H1 (cell line): ENCODE data around the gene TEX30. TPM values are rescaled to one million over a fixed set of nuclear protein-coding genes. Genes with fewer than 3 reads are reported as not detected.

Experiments
- CTCF ChIA-PET: fragments of 300-600 bp; sonication (Branson Sonifier 250); formaldehyde crosslinking; loops from one replicate; lab custom pipeline; 2021; ENCODE audit not compliant: partially characterized antibody; lab: Charles Lee
- POLR2A ChIA-PET: fragments of 300-600 bp; sonication (Branson Sonifier 250); formaldehyde crosslinking; loops from one replicate; lab custom pipeline; 2021; ENCODE audit warnings: inconsistent platforms; ENCODE audit not compliant: partially characterized antibody; lab: Charles Lee
- DNase-seq, 2 experiments: peaks; one replicate each; pipeline versions ENCODE4 v3.0.0 to v3.0.0-alpha.2; 2010 to 2022; ENCODE audit warnings: low spot score in 2 of 2, low read depth in 1 of 2, mixed read lengths in 1 of 2
- FAIRE-seq: peaks from 2 replicates; lab custom pipeline; 2011; peaks lifted over from hg19 to GRCh38; lab: Jason Lieb, UNC
- H2AFZ ChIP-seq: 2 replicates; pipeline ENCODE4 v1.8.1; 2012; ENCODE audit warnings: low read length, inconsistent platforms
- H2AK5ac ChIP-seq: 2 replicates; pipeline ENCODE4 v1.6.1; 2013; ENCODE audit warnings: low read depth, low read length
- H2BK120ac ChIP-seq: replicated peaks from 2 replicates; pipeline ENCODE3; 2013; ENCODE audit warnings: low read depth, low read length, inconsistent platforms
- H2BK12ac ChIP-seq: 2 replicates; pipeline ENCODE4 v1.6.1; 2013; ENCODE audit warnings: low read depth, low read length
- H2BK15ac ChIP-seq: 2 replicates; pipeline ENCODE4 v1.6.1; 2013; ENCODE audit warnings: low read length
- H2BK20ac ChIP-seq: 2 replicates; pipeline ENCODE4 v1.6.1; 2013; ENCODE audit warnings: low read length
- H2BK5ac ChIP-seq: 2 replicates; pipeline ENCODE4 v1.6.1; 2013; ENCODE audit warnings: low read depth, low read length
- H3K14ac ChIP-seq: 2 replicates; pipeline ENCODE4 v1.6.1; 2013; ENCODE audit warnings: inconsistent platforms; ENCODE audit not compliant: insufficient read length
- H3K18ac ChIP-seq: 2 replicates; pipeline ENCODE4 v1.6.1; 2013; ENCODE audit warnings: low read length; ENCODE audit errors: extremely low read depth
- H3K23ac ChIP-seq: 2 replicates; pipeline ENCODE4 v1.6.1; 2013; ENCODE audit warnings: inconsistent platforms; ENCODE audit not compliant: insufficient read length
- H3K23me2 ChIP-seq: 2 replicates; pipeline ENCODE4 v1.6.1; 2013; ENCODE audit warnings: low read depth, low read length
- H3K27ac ChIP-seq: 2 replicates; pipeline ENCODE4 v1.6.1; 2011; ENCODE audit warnings: low read depth, low read length, inconsistent platforms
- H3K27me3 ChIP-seq, 4 experiments: replicated peaks in 1 of 4; 1 replicate in 1 of 4; 2 replicates in 3 of 4; pipeline versions ENCODE4 v1.6.1 to v1.8.1; 2011 to 2013; ENCODE audit warnings: low read length in 3 of 4, mild to moderate bottlenecking in 3 of 4, inconsistent platforms in 2 of 4, mixed read lengths in 2 of 4, moderate library complexity in 1 of 4; ENCODE audit not compliant: control insufficient read depth in 3 of 4, insufficient read depth in 3 of 4; ENCODE audit errors: extremely low read depth in 1 of 4
- H3K36me3 ChIP-seq, 4 experiments: 2 replicates each; pipeline versions ENCODE4 v1.6.1 to v1.8.1; 2011 to 2013; ENCODE audit warnings: mild to moderate bottlenecking in 4 of 4, low read length in 3 of 4, moderate library complexity in 2 of 4, control low read depth in 1 of 4, inconsistent platforms in 1 of 4; ENCODE audit not compliant: insufficient read depth in 4 of 4, control insufficient read depth in 2 of 4
- H3K4ac ChIP-seq: replicated peaks from 2 replicates; pipeline ENCODE3; 2013; ENCODE audit warnings: low read length, low read depth, mixed read lengths, inconsistent platforms; ENCODE audit not compliant: insufficient read length
- H3K4me1 ChIP-seq, 4 experiments: replicated peaks in 1 of 4; 1 replicate in 1 of 4; 2 replicates in 3 of 4; pipeline versions ENCODE4 v1.6.1 to v1.8.1; 2011 to 2013; ENCODE audit warnings: low read length in 3 of 4, inconsistent platforms in 2 of 4, mixed read lengths in 1 of 4; ENCODE audit not compliant: insufficient read depth in 4 of 4, control insufficient read depth in 3 of 4
- H3K4me2 ChIP-seq, 2 experiments: 2 replicates each; pipeline versions ENCODE4 v1.6.1 to v1.8.1; 2011 to 2013; ENCODE audit warnings: low read depth in 2 of 2, low read length in 2 of 2, control low read depth in 1 of 2, inconsistent platforms in 1 of 2, mild to moderate bottlenecking in 1 of 2; ENCODE audit not compliant: insufficient read depth in 1 of 2
- H3K4me3 ChIP-seq, 4 experiments: fragments of 200-600, 300-600 bp in 1 of 4; sonication (generic), shearing (Covaris generic), sonication (Bioruptor Twin) in 1 of 4; 2 replicates each; pipeline versions ENCODE4 v1.5.1 to v1.8.1; 2011 to 2016; ENCODE audit warnings: low read length in 4 of 4, low read depth in 3 of 4, control low read depth in 2 of 4, inconsistent platforms in 2 of 4, mild to moderate bottlenecking in 2 of 4, mixed read lengths in 1 of 4, moderate library complexity in 1 of 4; ENCODE audit not compliant: insufficient read depth in 2 of 4; ENCODE audit errors: extremely low read depth in 1 of 4
- H3K56ac ChIP-seq: replicated peaks from 2 replicates; pipeline ENCODE3; 2013; ENCODE audit warnings: low read depth, mild to moderate bottlenecking, mixed read lengths, low read length, inconsistent platforms; ENCODE audit not compliant: insufficient read length
- H3K79me1 ChIP-seq: 2 replicates; pipeline ENCODE4 v1.6.1; 2013; ENCODE audit warnings: low read depth, low read length, control low read depth
- H3K79me2 ChIP-seq, 2 experiments: 2 replicates each; pipeline versions ENCODE4 v1.6.1 to v1.8.1; 2012 to 2013; ENCODE audit warnings: low read length in 2 of 2, mild to moderate bottlenecking in 2 of 2, inconsistent platforms in 1 of 2; ENCODE audit not compliant: insufficient read depth in 2 of 2, control insufficient read depth in 1 of 2
- H3K9ac ChIP-seq, 4 experiments: replicated peaks in 1 of 4; 1 replicate in 1 of 4; 2 replicates in 3 of 4; pipeline versions ENCODE4 v1.6.1 to v1.8.1; 2011 to 2013; ENCODE audit warnings: low read depth in 3 of 4, low read length in 3 of 4, control low read depth in 2 of 4, mild to moderate bottlenecking in 2 of 4, moderate library complexity in 2 of 4, inconsistent platforms in 1 of 4; ENCODE audit errors: extremely low read depth in 1 of 4
- H3K9me3 ChIP-seq, 2 experiments: 2 replicates each; pipeline versions ENCODE4 v1.6.1 to v1.8.1; 2012 to 2013; ENCODE audit warnings: mild to moderate bottlenecking in 2 of 2, moderate library complexity in 2 of 2, control low read depth in 1 of 2, inconsistent platforms in 1 of 2, low read depth in 1 of 2, low read length in 1 of 2, mixed read lengths in 1 of 2; ENCODE audit not compliant: insufficient read depth in 2 of 2
- H4K20me1 ChIP-seq, 2 experiments: replicated peaks in 1 of 2; 2 replicates each; pipeline versions ENCODE3 to v1.8.1; 2011 to 2013; ENCODE audit warnings: inconsistent platforms in 2 of 2, low read length in 2 of 2, mild to moderate bottlenecking in 1 of 2; ENCODE audit not compliant: insufficient read depth in 2 of 2, control insufficient read depth in 1 of 2
- H4K5ac ChIP-seq: 2 replicates; pipeline ENCODE4 v1.6.1; 2013; ENCODE audit warnings: low read length, low read depth, mixed read lengths, inconsistent platforms; ENCODE audit not compliant: insufficient read length
- H4K8ac ChIP-seq: 2 replicates; pipeline ENCODE4 v1.8.0; 2013; ENCODE audit warnings: mild to moderate bottlenecking, moderate library complexity, low read length, inconsistent platforms; ENCODE audit not compliant: insufficient read depth; ENCODE audit errors: extremely low read depth
- H4K91ac ChIP-seq: replicated peaks from 2 replicates; pipeline ENCODE3; 2013; ENCODE audit warnings: low read length, mixed read lengths, inconsistent platforms; ENCODE audit not compliant: insufficient read length
- RBBP5 ChIP-seq: IDR thresholded peaks from 2 replicates; pipeline ENCODE4 v1.7.1; 2012; ENCODE audit warnings: low read depth, mild to moderate bottlenecking, inconsistent platforms, low read length, moderate library complexity, borderline replicate concordance
- YY1 ChIP-seq: IDR thresholded peaks from 2 replicates; pipeline ENCODE4 v1.6.1; 2011; ENCODE audit warnings: low read depth, mild to moderate bottlenecking, low read length
- polyA plus RNA-seq, 7 experiments: library from polyadenylated mRNA; depleted of rRNA in 3 of 7; stranded (reverse) in 5 of 7; unstranded in 2 of 7; fragments of >200 nt in 5 of 7; fragments of 200-250 nt in 2 of 7; gene quantifications; 1 replicate in 5 of 7; 2 replicates in 1 of 7; 4 replicates in 1 of 7; pipeline versions ENCODE4 v1.2.1 to v1.2.3, GENCODE V29; 2011 to 2013; ENCODE audit warnings: missing spikeins in 2 of 7, mixed read lengths in 2 of 7
- total RNA-seq: library from RNA; stranded (reverse); fragmentation: NEBNext Ultra II Directional; extraction: Animal tissue kit (Norgen Biotek cat#: 25700); gene quantifications from 2 replicates; pipeline ENCODE4 v1.2.1, GENCODE V29; 2021

Gene TEX30
- total and polyA plus RNA-seq, 2 of the 8 experiments (the other 6 are each of a cell fraction or from before 2014, with no cell fraction given) = 6.5 to 10.3 TPM

DNA sequence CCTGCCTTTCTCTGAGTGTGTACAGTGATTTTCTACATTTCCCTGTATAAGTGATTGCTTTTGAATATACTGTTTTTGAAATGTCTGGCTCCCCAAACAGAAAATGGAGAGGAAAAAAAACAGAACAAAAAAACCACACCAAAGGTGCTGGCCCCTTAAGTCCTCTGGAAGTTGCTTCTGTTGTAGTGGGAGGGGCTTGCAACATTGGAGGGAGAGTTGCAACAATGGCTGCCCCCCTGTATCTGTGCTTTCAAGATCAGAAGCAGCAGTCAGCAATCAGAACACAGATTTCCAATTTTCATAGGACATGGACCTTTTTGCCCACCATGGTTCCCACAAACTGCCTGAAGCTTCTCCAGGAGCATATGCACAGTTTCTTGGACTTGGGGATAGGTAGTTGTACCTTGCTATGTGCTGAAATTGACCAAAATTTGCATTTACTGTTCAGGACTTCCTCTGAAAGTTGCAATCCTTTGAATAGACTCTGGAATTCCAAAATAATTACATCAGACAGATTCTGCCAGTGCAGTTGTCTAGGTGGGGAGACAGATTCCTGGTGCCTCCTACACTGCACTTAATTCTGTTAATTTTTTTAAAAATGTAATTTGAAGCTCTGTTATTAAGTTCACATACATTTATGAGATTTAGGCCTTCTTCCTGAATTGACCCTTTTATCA, 39.2 kb upstream of the TEX30 start:
- H4K5ac ChIP-seq = no peak overlapping the region
- H2BK12ac ChIP-seq = no peak overlapping the region
- no peak overlapping the region for H3K4me2 ChIP-seq
- H2BK15ac ChIP-seq = no peak overlapping the region
- TF ChIP-seq RBBP5 = no peak
- TF ChIP-seq YY1 = peak; percentile 70; the same call in 1 of the 2 replicates
- no peaks in the 10 kb centered on the region for H3K79me1 ChIP-seq
- no peak overlapping the region for H3K23ac ChIP-seq
- H4K8ac ChIP-seq = no peak overlapping the region; the same call in 1 of the 2 replicates
- H2AK5ac ChIP-seq = no peak overlapping the region
- H4K20me1 ChIP-seq = no peaks in the 10 kb centered on the region
- no peak overlapping the region for H3K4ac ChIP-seq
- no peak overlapping the region for H3K56ac ChIP-seq
- ChIA-PET POLR2A (no interaction called here), CTCF (interaction anchor here (0.7 kb wide), 1 partner anchor 296 kb away, joined by 4 read pairs; no protein-coding TSS in a partner anchor)
- no peak overlapping the region for H2BK120ac ChIP-seq
- no peak overlapping the region for H3K18ac ChIP-seq
- no peak overlapping the region for H3K27ac ChIP-seq
- H3K9ac ChIP-seq = peak overlapping the region in 1 of 4 experiments; percentile 12; a peak in 1 of 7 replicates
- H3K79me2 ChIP-seq = no peaks in the 10 kb centered on the region
- H3K23me2 ChIP-seq = peaks cover 2% of the 10 kb centered on the region; the same call in 1 of the 2 replicates
- peak overlapping the region; percentile 65; the same call in 1 of the 2 replicates for H2AFZ ChIP-seq
- no peak for FAIRE-seq
- H2BK20ac ChIP-seq = no peak overlapping the region
- no peaks in the 10 kb centered on the region for H3K36me3 ChIP-seq
- no peak overlapping the region for H3K4me3 ChIP-seq
- no peak overlapping the region for H4K91ac ChIP-seq
- H3K4me1 ChIP-seq = no peaks in the 10 kb centered on the region
- no peaks in the 10 kb centered on the region for H3K27me3 ChIP-seq
- no peak overlapping the region for H3K14ac ChIP-seq
- no peaks in the 10 kb centered on the region for H3K9me3 ChIP-seq
- H2BK5ac ChIP-seq = no peak overlapping the region
- no peak for DNase-seq
